ENCODE measurements around the gene ABCC10.

Gene ABCC10

DNA sequence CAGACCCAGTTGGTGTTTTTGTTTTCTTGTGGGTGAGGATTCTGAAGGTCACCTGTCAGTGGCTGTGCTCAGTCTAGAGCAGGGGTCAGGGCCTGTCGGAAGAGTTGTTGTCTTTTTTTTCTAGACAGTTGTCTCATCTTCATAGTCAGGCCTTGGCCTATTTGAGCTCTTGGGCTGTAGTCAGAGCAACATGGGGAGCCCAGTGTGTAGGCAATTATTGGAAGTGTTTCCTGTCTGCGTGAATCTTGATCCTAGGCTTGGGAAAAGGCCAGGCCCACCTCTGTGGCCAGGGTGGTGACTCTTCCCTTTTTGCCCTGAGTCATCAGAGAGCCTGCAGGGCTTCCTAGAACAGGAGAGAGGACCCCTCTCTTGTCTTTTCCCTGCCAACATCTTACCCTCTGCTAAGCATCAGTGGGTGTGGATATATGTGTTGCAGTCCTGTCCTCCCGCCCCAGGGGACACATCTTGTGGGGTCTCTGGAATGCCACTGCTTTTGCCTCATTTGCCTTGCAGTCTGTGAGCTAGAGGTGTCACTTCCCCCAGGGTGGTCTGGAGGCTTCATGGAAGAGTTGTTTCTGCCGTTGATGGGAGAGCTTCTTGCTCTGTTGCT, 61.4 kb downstream of the ABCC10 start:
- TF ChIP-seq CTCF (IDR thresholded peaks at IDR 0.05; ENCODE audit: low read depth, low read length), result no peak
- H3K4me3 ChIP-seq (ENCODE audit: low read depth, low read length), result no peak overlapping the region

GRCh38 chr6:43489277-43490072, 62.1 kb downstream of the ABCC10 start:
- no peak overlapping the region for H3K4me3 ChIP-seq (ENCODE audit: low read depth, low read length)
- no peak for TF ChIP-seq CTCF (IDR thresholded peaks at IDR 0.05; ENCODE audit: low read depth, low read length)

GRCh38 chr6:43490523-43490939, 63.2 kb downstream of the ABCC10 start:
- no peak for TF ChIP-seq CTCF (IDR thresholded peaks at IDR 0.05; ENCODE audit: low read depth, low read length)
- no peak overlapping the region for H3K4me3 ChIP-seq (ENCODE audit: low read depth, low read length)

GRCh38 chr6:43491750-43492661, 64.7 kb downstream of the ABCC10 start:
- H3K4me3 ChIP-seq (ENCODE audit: low read depth, low read length), result no peak overlapping the region
- TF ChIP-seq CTCF (IDR thresholded peaks at IDR 0.05; ENCODE audit: low read depth, low read length), result no peak

- TF ChIP-seq CTCF (IDR thresholded peaks at IDR 0.05; ENCODE audit: low read depth, low read length), result no peak
- H3K4me3 ChIP-seq (ENCODE audit: low read depth, low read length), result no peak overlapping the region
These were observed 65.3 kb downstream of the ABCC10 start for GRCh38 chr6:43492673-43493072.

DNA sequence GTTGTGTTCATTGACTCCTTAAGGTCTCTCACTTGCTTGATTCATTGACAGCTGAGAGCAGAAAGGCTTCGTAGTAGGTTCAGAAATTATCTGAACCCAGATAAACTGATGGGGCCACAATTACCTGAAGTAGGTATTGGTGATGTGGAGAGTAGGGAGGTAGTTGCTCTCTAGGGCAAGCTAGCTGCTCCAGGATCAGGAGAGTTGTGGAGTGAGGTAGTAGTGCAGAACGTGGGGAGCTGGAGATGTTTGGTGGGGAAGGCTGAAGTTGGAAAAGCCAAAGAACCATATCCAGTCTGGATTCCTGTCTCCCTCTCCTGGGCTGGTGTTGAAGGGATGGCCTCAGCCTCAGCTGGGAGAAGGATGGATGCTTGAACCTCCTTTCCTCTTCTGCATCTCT, 65.9 kb downstream of the ABCC10 start:
- H3K4me3 ChIP-seq (ENCODE audit: low read depth, low read length), result no peak overlapping the region
- no peak for TF ChIP-seq CTCF (IDR thresholded peaks at IDR 0.05; ENCODE audit: low read depth, low read length)

Measured in WI38 (cell line).